ENCODE measurements around the gene DNAJB6.
A peak's percentile ranks its signal among the peaks of the same experiment; 100 is the strongest.
"Not testable (repeated sequence)": the region's sequence is repeated elsewhere in the genome, so short reads cannot be mapped to it uniquely, and the experiment has no call there.

The DNAJB6 gene

GRCh38 chr7:157442993-157443831, 106.4 kb downstream of the DNAJB6 start:
- ATAC-seq, result no peak
- DNase-seq, result no peak

- no peak for ATAC-seq
Observed at GRCh38 chr7:157444011-157444842, 107.4 kb downstream of the DNAJB6 start.

GRCh38 chr7:157444843-157445135, 108.0 kb downstream of the DNAJB6 start:
- DNase-seq (no peak), ATAC-seq (no peak)

More at GRCh38 chr7:157444011-157444842, 107.4 kb downstream of the DNAJB6 start:
- DNase-seq, result no peak

GRCh38 chr7:157445246-157445955, 108.6 kb downstream of the DNAJB6 start:
- ATAC-seq (no peak), DNase-seq (no peak)

GRCh38 chr7:157445956-157446295, 109.1 kb downstream of the DNAJB6 start:
- DNase-seq, result no peak
- no peak for ATAC-seq

- ATAC-seq (no peak), DNase-seq (no peak)
Observed at GRCh38 chr7:157446322-157446721, 109.5 kb downstream of the DNAJB6 start.

GRCh38 chr7:157454003-157454402, 117.2 kb downstream of the DNAJB6 start:
- not testable (repeated sequence) for ATAC-seq, DNase-seq

DNA sequence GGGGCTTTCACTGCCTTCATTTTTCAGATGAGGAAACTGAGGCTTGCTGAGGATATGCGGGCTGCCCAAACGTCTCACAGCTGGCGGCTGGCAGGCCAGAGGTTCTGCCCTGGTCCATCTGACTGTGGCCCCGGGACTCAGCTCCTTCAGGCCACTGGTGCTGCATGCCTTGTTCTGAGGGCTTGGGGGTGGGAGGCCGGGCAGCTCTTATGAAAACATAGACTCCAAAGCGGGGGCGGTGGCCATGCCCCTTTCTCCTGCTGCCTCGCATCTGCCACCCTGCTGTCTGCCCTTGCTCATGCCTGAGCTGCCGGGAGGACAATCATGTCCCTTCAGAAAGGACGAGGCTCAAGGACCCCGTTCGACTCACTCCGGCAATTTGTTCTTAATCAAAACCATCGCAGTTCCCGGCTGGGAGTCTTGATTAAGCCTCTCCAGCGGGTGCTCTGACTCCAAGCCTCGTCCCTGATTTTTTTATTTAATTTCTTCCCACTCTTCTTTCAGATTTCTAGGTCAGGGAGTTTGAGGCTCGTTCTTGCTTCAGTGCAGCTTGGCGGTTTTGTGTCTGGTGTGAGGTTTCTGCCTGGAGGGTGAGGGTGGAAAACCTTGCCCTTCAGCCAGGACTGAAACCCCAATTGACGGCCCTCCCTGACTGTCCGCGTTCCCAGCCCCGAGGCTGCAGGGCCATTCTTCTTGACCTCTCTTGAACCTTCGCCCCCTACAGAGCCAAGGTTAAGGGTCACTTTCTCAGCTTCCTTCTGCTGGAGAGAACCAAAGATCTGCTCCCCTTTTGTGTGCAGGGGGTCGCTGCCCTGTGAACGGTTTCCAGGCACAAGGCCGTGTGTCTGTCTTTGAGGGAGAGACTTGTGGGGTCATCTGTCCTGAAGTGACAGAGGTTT, 120.8 kb downstream of the DNAJB6 start:
- no peak for DNase-seq
- ATAC-seq, result no peak

GRCh38 chr7:157458254-157458633, 121.4 kb downstream of the DNAJB6 start:
- no peak for DNase-seq
- ATAC-seq, result no peak

DNA sequence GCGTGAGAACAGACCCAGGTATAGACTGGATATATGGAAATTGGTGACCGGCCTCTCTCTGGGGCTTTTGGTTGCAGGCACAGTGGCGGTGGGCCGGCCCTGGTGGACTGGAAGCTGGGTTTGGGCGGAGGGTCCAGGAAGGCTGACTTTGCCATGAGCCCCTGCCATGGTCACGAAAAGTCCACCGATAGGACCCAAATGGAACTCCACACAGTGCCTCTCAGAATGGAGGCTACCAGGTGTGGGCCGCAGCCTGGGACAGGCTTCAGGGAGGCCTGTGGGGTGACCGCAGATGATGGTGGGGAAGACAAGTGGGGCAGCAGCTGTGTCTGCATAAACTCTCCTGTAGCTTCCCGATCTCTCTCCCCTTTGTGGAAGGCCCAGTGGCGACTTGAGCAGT, 123.2 kb downstream of the DNAJB6 start:
- DNase-seq (no peak), ATAC-seq (no peak)

DNA sequence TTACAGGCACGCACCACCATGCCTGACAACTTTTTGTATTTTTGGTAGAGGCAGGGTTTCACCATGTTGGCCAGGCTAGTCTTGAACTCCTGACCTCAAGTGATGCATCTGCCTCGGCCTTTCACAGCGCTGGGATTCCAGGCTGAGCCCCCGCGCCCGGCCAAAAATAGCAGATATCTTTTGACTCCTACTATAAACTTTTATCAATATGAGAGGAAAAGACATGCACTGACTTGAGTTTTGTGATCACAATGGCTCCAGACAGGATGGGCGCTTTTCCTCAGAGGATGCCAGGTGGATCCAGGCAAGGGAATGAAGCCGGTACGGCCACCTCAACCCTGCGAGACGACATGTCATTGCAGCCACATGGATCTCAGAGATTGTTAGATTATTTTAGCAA, 123.9 kb downstream of the DNAJB6 start:
- ATAC-seq, result no peak
- DNase-seq, result no peak

DNA sequence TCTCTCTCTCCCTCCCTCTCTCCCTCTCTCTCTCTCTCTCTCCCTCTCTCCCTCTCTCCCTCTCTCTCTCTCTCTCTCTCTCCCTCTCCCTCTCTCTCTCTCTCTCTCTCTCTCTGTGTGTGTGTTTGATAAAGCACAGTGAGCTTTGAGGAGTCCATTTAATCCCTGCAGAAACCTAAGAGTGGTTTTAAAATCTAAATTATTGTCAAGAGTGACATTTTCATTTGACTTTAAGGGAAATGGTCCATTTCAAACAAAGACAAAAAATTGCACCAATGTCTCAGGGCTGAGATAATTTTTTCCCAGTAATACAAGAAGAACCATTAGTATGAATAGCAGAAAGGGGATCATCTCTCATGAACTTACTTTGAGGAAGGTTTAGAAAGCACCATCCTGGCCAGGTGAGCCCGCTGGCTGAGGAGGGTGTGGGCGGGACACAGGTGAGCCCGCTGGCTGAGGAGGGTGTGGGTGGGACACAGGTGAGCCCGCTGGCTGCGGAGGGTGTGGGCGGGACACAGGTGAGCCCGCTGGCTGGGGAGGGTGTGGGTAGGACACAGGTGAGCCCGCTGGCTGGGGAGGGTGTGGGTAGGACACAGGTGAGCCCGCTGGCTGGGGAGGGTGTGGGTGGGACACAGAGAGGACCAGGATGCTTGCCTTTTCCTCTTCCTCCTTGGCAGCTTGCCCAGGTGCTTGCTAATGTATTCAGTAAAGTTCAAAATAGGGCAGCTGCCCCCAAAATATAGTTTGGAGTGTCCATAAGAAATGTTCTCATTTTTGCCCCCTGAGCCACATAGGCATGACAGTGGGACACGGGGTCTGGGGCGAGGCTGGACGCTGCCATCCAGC, 125.0 kb downstream of the DNAJB6 start:
- no peak for ATAC-seq
- DNase-seq, result no peak

GRCh38 chr7:157462419-157462771, 125.6 kb downstream of the DNAJB6 start:
- ATAC-seq (no peak), DNase-seq (no peak)

GRCh38 chr7:157462840-157463239, 126.0 kb downstream of the DNAJB6 start:
- ATAC-seq (no peak), DNase-seq (no peak)

GRCh38 chr7:157463245-157463644, 126.4 kb downstream of the DNAJB6 start:
- DNase-seq, result no peak
- no peak for ATAC-seq

DNA sequence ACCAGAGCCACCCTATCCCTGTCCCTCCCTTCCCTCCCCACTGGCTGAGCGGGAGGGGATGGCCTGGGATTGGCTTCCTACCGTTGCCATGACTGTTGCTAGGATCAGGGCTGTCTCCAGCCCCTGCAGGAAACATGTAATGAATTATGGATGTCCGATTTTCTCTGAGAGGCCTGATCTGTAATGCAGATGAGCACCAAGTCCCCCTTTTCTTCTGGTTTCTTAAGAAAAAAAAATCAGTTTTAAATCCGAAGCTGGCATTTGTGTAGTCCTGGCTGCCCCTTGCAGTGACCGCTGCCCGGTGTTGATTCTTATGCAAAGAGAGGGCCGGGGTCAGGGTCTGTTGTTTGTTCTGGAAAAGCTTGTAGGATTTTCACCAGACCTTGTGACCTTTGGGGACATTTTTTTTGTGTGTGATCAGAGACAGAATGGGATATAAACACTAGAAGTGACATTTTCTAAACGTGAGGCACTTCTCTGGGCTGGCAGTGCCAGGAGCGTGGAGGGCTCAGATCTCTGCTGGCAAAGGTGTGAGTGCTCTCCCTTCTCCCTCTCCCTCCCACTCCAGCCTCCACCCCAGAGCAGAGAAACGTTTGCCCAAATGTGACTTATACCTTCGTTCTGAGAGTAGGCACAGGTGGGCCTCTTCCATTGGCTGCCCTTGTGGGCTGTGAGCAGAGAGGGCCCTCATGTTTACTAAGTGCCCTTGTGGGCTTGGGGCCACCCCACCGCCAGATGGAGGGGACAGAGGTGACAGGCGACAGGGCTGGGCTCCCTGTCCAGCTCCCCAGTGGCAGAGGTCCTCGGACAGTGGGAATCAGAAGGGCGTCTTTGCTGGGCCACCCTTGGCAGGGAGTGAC, 127.5 kb downstream of the DNAJB6 start:
- no peak for DNase-seq
- ATAC-seq, result peak; percentile 28

- ATAC-seq (no peak), DNase-seq (no peak)
Observed at GRCh38 chr7:157464971-157465886, 128.4 kb downstream of the DNAJB6 start.

- DNase-seq (no peak), ATAC-seq (no peak)
Observed at GRCh38 chr7:157465891-157466866, 129.4 kb downstream of the DNAJB6 start.
